ENCODE data around the gene PER2. TPM values are rescaled to one million over a fixed set of nuclear protein-coding genes. Genes with fewer than 3 reads are reported as not detected.
"Not testable (repeated sequence)": the region's sequence is repeated elsewhere in the genome, so short reads cannot be mapped to it uniquely, and the experiment has no call there.

Gene PER2
- total RNA-seq, 1 donor, result 10.8 TPM

- no peak for DNase-seq (ENCODE audit: low read depth)
- no peak overlapping the region for H3K4me3 ChIP-seq (ENCODE audit: low read depth, low read length)
- no peak for TF ChIP-seq CTCF (IDR thresholded peaks at IDR 0.05; ENCODE audit: insufficient read depth, low read length)
These were observed 16.3 kb downstream of the PER2 start for GRCh38 chr2:238272156-238272555.

- DNase-seq (ENCODE audit: low read depth); H3K4me3 ChIP-seq (ENCODE audit: low read depth, low read length): not testable (repeated sequence)
These were observed 16.7 kb downstream of the PER2 start for GRCh38 chr2:238271686-238272085.

GRCh38 chr2:238271061-238271554, 17.3 kb downstream of the PER2 start:
- H3K4me3 ChIP-seq (ENCODE audit: low read depth, low read length), result no peak overlapping the region
- no peak for DNase-seq (ENCODE audit: low read depth)
- TF ChIP-seq CTCF (IDR thresholded peaks at IDR 0.05; ENCODE audit: insufficient read depth, low read length), result no peak

- TF ChIP-seq CTCF (IDR thresholded peaks at IDR 0.05; ENCODE audit: insufficient read depth, low read length), result no peak
- DNase-seq (ENCODE audit: low read depth), result no peak
- H3K4me3 ChIP-seq (ENCODE audit: low read depth, low read length), result no peak overlapping the region
These were observed 17.8 kb downstream of the PER2 start for GRCh38 chr2:238270606-238271005.

GRCh38 chr2:238269741-238270140, 18.7 kb downstream of the PER2 start:
- H3K4me3 ChIP-seq (ENCODE audit: low read depth, low read length), result no peak overlapping the region
- no peak for DNase-seq (ENCODE audit: low read depth)
- TF ChIP-seq CTCF (IDR thresholded peaks at IDR 0.05; ENCODE audit: insufficient read depth, low read length), result no peak

DNA sequence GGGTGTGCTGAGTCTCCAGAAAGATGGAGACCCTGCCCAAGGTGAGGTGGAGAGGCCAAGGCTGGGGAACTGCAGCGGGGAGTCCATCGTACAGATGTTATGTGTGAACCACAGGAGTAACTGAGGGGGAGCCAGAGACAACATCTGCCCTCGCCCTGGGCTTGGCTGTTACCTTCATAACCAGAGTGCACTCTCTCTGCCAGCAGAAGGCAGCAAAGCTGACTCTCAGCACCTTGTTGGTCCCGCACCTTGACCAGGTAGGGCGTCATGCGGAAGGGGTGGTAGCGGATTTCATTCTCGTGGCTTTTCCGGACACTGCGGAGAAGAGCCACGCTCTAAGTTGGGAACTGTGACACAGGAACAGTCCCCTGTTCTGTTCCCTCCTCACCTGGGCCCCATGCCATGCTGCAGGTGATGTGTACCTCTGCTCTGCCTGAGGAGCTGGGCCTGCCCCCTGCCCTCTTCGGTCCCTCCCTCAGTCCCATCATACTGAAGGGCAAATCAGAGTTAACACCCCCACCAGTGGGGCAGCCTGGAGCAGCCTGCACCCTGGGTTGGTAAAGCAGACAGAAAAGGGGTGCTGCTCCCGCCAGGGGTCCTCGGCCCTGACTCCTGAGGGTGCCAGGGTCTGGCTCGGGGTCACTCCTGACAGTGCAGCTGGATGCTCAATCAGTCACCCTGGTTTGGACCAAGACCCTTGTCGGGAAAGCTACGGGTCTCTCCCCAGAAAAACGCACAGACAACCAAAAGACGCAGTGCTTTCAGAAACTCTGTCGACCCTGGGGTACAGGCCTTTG, 20.3 kb downstream of the PER2 start:
- TF ChIP-seq CTCF (IDR thresholded peaks at IDR 0.05; ENCODE audit: insufficient read depth, low read length), result no peak
- no peak for DNase-seq (ENCODE audit: low read depth)
- H3K4me3 ChIP-seq (ENCODE audit: low read depth, low read length), result no peak overlapping the region

- no peak for DNase-seq (ENCODE audit: low read depth)
- TF ChIP-seq CTCF (IDR thresholded peaks at IDR 0.05; ENCODE audit: insufficient read depth, low read length), result no peak
- H3K4me3 ChIP-seq (ENCODE audit: low read depth, low read length), result no peak overlapping the region
These were observed 21.1 kb downstream of the PER2 start for GRCh38 chr2:238267341-238267710.

All from fibroblast of the aortic adventitia (primary cell).